ENCODE results near the gene DOC2A. TPM values are rescaled to one million over a fixed set of nuclear protein-coding genes. Genes with fewer than 3 reads are reported as not detected.

Gene DOC2A
- total and polyA plus RNA-seq, 9 of the 15 experiments (the other 6 are each of a cell fraction or from before 2014, with no cell fraction given) = 0.03 to 0.38 (median 0.28) TPM; not detected in 1

- TF ChIP-seq, protein P1, sequence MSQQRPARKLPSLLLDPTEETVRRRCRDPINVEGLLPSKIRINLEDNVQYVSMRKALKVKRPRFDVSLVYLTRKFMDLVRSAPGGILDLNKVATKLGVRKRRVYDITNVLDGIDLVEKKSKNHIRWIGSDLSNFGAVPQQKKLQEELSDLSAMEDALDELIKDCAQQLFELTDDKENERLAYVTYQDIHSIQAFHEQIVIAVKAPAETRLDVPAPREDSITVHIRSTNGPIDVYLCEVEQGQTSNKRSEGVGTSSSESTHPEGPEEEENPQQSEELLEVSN (IDR thresholded peaks at IDR 0.05; ENCODE audit: borderline replicate concordance in 1 of 2, extremely low read depth in 1 of 2, insufficient read depth in 1 of 2, insufficient read length in 1 of 2, low read depth in 1 of 2, low read length in 1 of 2, poor library complexity in 1 of 2, severe bottlenecking in 1 of 2) = no peak
- TF ChIP-seq ARID1B (IDR thresholded peaks at IDR 0.05) (peak; percentile 61; the same call in 1 of the 2 replicates), ZFP30 (CRISPR knock-in tag; IDR thresholded peaks at IDR 0.05; ENCODE audit: borderline replicate concordance) (no peak), BDP1 (IDR thresholded peaks at IDR 0.05; ENCODE audit: insufficient read depth, insufficient read length) (no peak), TAF9B (IDR thresholded peaks at IDR 0.05; ENCODE audit: partially characterized antibody) (no peak), MAFK (IDR thresholded peaks at IDR 0.05; ENCODE audit: low read length) (peak; percentile 93), TAL1 (IDR thresholded peaks at IDR 0.05) (peak; percentile 47; the same call in 1 of the 2 replicates), MTA3 (IDR thresholded peaks at IDR 0.05; ENCODE audit: borderline replicate concordance) (no peak), TCF3 (CRISPR knock-in tag; IDR thresholded peaks at IDR 0.05) (peak; percentile 68), ZKSCAN8 (CRISPR knock-in tag; IDR thresholded peaks at IDR 0.05) (peak; percentile 88), ZNF76 (CRISPR knock-in tag; IDR thresholded peaks at IDR 0.05; ENCODE audit: borderline replicate concordance) (no peak), EP400 (IDR thresholded peaks at IDR 0.05) (no peak), ZNF174 (CRISPR knock-in tag; IDR thresholded peaks at IDR 0.05) (no peak), CBFB (CRISPR knock-in tag; IDR thresholded peaks at IDR 0.05) (no peak), SMAD1 (IDR thresholded peaks at IDR 0.05; ENCODE audit: low read depth, low read length, partially characterized antibody) (no peak), NUFIP1 (IDR thresholded peaks at IDR 0.05; ENCODE audit: partially characterized antibody) (no peak), CCNT2 (IDR thresholded peaks at IDR 0.05; ENCODE audit: borderline replicate concordance, extremely low read depth, insufficient read length, low read depth, low read length) (no peak), KDM1A (IDR thresholded peaks at IDR 0.05) (peak; percentile 97 to 98), ZNF253 (CRISPR knock-in tag; conservative IDR thresholded peaks at IDR 0.05) (no peak), ETS1 (conservative IDR thresholded peaks at IDR 0.05; ENCODE audit: control insufficient read depth, low read depth, low read length) (no peak), ZNF3 (CRISPR knock-in tag; IDR thresholded peaks at IDR 0.05) (no peak)
- TF ChIP-seq, protein P2, sequence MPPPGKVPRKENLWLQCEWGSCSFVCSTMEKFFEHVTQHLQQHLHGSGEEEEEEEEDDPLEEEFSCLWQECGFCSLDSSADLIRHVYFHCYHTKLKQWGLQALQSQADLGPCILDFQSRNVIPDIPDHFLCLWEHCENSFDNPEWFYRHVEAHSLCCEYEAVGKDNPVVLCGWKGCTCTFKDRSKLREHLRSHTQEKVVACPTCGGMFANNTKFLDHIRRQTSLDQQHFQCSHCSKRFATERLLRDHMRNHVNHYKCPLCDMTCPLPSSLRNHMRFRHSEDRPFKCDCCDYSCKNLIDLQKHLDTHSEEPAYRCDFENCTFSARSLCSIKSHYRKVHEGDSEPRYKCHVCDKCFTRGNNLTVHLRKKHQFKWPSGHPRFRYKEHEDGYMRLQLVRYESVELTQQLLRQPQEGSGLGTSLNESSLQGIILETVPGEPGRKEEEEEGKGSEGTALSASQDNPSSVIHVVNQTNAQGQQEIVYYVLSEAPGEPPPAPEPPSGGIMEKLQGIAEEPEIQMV (tag; conservative IDR thresholded peaks at IDR 0.05; ENCODE audit: low read depth) = no peak
- TF ChIP-seq, protein P3, sequence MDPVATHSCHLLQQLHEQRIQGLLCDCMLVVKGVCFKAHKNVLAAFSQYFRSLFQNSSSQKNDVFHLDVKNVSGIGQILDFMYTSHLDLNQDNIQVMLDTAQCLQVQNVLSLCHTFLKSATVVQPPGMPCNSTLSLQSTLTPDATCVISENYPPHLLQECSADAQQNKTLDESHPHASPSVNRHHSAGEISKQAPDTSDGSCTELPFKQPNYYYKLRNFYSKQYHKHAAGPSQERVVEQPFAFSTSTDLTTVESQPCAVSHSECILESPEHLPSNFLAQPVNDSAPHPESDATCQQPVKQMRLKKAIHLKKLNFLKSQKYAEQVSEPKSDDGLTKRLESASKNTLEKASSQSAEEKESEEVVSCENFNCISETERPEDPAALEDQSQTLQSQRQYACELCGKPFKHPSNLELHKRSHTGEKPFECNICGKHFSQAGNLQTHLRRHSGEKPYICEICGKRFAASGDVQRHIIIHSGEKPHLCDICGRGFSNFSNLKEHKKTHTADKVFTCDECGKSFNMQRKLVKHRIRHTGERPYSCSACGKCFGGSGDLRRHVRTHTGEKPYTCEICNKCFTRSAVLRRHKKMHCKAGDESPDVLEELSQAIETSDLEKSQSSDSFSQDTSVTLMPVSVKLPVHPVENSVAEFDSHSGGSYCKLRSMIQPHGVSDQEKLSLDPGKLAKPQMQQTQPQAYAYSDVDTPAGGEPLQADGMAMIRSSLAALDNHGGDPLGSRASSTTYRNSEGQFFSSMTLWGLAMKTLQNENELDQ (CRISPR knock-in tag; IDR thresholded peaks at IDR 0.05; ENCODE audit: borderline replicate concordance) = no peak
These were observed 22.4 kb upstream of the DOC2A start (continued) for GRCh38 chr16:30033270-30033669.
